Hematopoietic multipotent progenitor cell treated with erythropoietin and hydrocortisone succinate and interleukin-3 and kit ligand, for 15 days (in vitro differentiated cells): ENCODE results near the gene POC1A.
"Not testable (repeated sequence)": the region's sequence is repeated elsewhere in the genome, so short reads cannot be mapped to it uniquely, and the experiment has no call there.

ENCODE experiments used
- DNase-seq: peaks from one replicate; pipeline ENCODE4 v3.0.0-alpha.2; 2015; ENCODE audit warnings: low spot score

POC1A gene

DNA sequence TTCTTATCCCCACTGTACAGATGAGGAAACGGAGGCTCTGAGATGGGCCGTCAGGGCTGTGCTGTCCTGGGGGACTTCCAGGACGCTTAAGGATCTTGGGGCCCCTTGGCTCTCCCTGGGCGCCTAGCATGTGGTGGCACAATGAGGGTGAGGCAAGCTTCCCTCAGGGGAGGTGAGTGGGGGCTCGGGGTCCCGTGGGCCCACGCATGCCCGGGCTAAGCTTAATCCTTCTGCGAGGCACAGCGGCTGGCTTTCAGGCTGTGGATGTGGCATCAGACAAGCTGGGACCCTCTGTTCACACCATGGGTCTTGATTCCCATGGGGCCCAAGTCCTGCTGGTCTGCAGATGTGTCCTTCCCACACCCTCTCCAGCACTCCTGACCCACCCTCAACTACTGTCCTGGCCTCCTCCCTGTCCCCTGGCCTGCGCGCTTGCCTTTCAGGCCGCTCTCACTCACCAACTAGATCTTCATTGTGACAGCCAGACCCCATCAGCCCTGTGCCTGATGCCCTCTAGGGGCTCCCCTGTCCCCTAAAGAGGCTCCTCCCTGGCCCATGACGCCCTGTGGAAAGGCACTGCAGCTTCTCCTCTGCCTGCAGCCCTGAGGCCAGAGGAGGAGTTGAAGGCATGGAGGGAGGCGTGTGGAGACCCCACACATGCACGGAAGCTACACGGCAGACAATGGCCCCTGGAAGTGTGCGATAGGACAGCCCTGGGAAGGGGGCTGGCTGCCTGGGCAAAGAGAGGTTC is 109.2 kb downstream of the POC1A start:
- no peak for DNase-seq

GRCh38 chr3:52043750-52044149 is 110.5 kb downstream of the POC1A start:
- no peak for DNase-seq

- not testable (repeated sequence) for DNase-seq
These were observed 111.2 kb downstream of the POC1A start for GRCh38 chr3:52043039-52043438.

GRCh38 chr3:52041118-52041731 is 113.0 kb downstream of the POC1A start:
- DNase-seq, result no peak

- DNase-seq, result no peak
These were observed 113.6 kb downstream of the POC1A start for GRCh38 chr3:52040600-52040999.

GRCh38 chr3:52039846-52040245 is 114.4 kb downstream of the POC1A start:
- DNase-seq, result no peak

- DNase-seq, result no peak
These were observed 114.8 kb downstream of the POC1A start for GRCh38 chr3:52039426-52039825.

- no peak for DNase-seq
These were observed 116.0 kb downstream of the POC1A start for GRCh38 chr3:52038227-52038626.

DNA sequence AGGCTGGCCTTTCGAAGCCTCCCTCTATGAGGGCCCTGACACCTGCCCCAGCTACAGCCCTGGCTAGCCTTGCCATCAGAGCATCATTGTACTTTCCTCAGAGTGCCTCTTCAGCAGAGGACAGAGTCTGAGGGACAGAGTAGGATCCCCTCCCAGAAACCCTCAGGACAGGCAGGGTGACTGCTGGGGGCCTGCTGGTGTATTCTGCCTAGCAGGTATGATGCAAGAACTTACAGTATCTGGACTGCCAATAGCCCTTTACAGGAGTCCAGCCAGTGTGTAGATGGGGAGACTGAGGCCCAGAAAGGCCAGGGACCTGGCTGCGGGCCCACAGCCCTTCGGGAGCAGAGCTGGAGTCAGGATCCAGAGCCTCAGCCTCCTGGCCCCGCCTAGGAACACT is 116.9 kb downstream of the POC1A start:
- no peak for DNase-seq

- no peak for DNase-seq
These were observed 117.4 kb downstream of the POC1A start for GRCh38 chr3:52036829-52037228.

DNA sequence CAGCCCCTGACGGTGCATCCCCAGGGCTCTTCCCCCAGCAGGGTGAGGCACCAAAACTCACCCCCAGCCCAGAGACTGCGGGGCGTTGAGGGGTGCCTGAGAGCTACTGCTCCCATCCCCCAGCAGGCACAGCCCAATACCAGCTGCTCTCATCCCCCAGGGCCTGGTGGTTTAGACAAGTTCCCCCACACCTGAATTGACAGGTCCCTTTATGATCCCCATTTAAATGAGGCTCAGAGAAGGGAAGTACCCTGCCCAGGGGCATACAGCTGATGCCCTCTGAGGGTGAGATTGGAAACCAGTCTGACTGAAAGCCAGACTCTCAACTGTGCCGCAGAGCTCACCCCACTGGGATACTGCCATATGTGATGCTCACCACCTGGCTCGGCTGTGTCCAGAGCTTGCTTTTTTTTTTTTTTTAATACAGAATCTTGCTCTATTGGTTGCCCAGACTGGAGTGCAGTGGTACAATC is 118.0 kb downstream of the POC1A start:
- DNase-seq, result no peak

- no peak for DNase-seq
These were observed 119.6 kb downstream of the POC1A start for GRCh38 chr3:52034651-52035050.

DNA sequence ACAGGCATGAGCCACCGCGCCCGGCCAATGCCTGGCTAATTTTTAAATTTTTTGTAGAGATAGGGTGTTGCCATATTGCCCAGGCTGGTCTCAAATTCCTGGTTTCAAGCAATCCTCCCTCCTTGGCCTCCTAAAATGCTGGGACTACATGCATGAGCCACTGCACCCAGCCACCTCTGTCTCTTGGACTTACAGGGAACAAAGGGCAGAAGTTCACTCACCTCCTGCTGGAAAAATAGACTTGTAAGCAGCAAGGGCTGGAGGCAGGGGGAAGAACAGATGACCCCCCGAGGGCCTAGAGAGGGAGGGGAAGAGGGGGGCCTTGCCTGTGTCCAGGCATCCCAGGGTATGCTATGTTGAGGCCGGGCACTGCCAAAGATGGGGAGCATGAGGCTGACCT is 120.0 kb downstream of the POC1A start:
- DNase-seq, result no peak

- not testable (repeated sequence) for DNase-seq
These were observed 120.5 kb downstream of the POC1A start for GRCh38 chr3:52033748-52034147.

GRCh38 chr3:52032702-52033408 is 121.4 kb downstream of the POC1A start:
- no peak for DNase-seq

- no peak for DNase-seq
These were observed 122.3 kb downstream of the POC1A start for GRCh38 chr3:52031896-52032295.

DNA sequence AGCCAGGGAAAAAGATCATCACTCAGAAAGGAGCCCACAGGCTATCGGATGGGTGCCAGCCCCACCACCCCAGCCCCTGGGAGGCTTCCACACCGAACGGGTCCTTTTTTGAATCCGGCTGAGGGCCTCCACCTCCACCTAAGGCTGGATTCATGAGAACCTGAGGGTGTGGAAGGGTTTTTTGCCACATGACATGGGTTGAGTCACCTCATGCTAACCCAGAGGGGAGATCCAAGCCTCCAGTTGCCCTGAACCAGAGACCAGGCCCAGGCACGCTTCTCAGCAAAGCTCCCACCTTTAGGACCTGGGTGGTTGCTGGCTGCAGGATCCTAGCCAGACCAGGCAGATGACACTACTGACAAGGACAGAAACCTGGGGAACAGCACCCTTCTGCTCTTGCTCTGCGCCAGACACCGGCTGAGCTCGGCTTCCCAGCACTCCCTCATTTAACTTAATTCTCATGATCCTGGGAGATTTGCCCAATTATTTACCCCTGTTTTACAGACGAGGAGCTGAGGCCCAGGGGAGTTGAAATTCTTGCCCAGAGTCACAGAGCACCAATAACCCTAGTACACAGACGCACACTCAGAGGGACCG is 123.4 kb downstream of the POC1A start:
- DNase-seq, result no peak

DNA sequence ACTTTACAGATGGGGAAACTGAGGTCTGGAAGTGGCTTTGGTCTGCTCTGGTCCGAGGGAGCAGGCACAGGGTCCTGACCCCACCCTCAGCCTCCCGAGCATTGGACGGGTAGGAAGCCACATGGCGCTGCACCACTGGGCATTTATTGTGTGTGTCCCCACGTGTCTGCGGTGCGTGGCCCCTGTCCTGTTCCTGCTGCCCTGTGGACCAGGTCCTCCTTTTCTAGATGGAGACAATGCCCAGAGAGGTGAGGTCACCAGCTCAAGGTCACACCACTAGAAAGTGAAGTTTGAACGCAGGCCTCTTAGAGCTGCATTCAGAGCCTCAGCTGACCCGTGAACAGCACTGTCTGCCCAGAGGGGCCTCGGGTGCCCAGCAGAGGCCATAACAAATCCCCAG is 124.7 kb downstream of the POC1A start:
- no peak for DNase-seq

GRCh38 chr3:52029053-52029452 is 125.2 kb downstream of the POC1A start:
- DNase-seq, result no peak

- DNase-seq, result no peak
These were observed 125.7 kb downstream of the POC1A start for GRCh38 chr3:52028572-52028971.

GRCh38 chr3:52026041-52026440 is 128.2 kb downstream of the POC1A start:
- DNase-seq, result no peak

- no peak for DNase-seq
These were observed 128.8 kb downstream of the POC1A start for GRCh38 chr3:52025453-52025852.
